ENCODE measurements around the gene PDPN. TPM values are rescaled to one million over a fixed set of nuclear protein-coding genes. Genes with fewer than 3 reads are reported as not detected.

The PDPN gene
- total RNA-seq, 1 donor from 2014 or later, result 8.5 TPM

GRCh38 chr1:13652238-13652637, 68.6 kb downstream of the PDPN start:
- DNase-seq (ENCODE audit: low spot score in 2 of 2), result no peak
- no peaks in the 10 kb centered on the region for H3K4me1 ChIP-seq
- H3K27ac ChIP-seq, result no peak overlapping the region
- H3K27me3 ChIP-seq, result no peaks in the 10 kb centered on the region
- no peak overlapping the region for H3K4me3 ChIP-seq
- H3K36me3 ChIP-seq, result no peaks in the 10 kb centered on the region
- H3K9me3 ChIP-seq, result peaks cover 0 to 2% of the 10 kb centered on the region in 2 donors
- intact Hi-C loops (cut with DNase I), result no loop called here
- no peak for TF ChIP-seq CTCF (IDR thresholded peaks at IDR 0.05)

GRCh38 chr1:13661539-13661938, 77.9 kb downstream of the PDPN start:
- no peak for TF ChIP-seq CTCF (IDR thresholded peaks at IDR 0.05)
- no peaks in the 10 kb centered on the region for H3K4me1 ChIP-seq
- no peak for DNase-seq (ENCODE audit: low spot score in 2 of 2)
- intact Hi-C loops (cut with DNase I), result no loop called here
- H3K27ac ChIP-seq, result no peak overlapping the region
- H3K27me3 ChIP-seq, result no peaks in the 10 kb centered on the region
- H3K4me3 ChIP-seq, result no peak overlapping the region
- no peaks in the 10 kb centered on the region for H3K36me3 ChIP-seq
- no peaks in the 10 kb centered on the region for H3K9me3 ChIP-seq

- Histone ChIP-seq H3K27ac (no peak overlapping the region), H3K4me3 (no peak overlapping the region), H3K4me1 (no peaks in the 10 kb centered on the region), H3K9me3 (no peaks in the 10 kb centered on the region), H3K36me3 (no peaks in the 10 kb centered on the region), H3K27me3 (no peaks in the 10 kb centered on the region)
- intact Hi-C loops (cut with DNase I), result no loop called here
- peak in 1 of 2 donors; percentile 65 for DNase-seq (ENCODE audit: low spot score in 2 of 2)
- no peak for TF ChIP-seq CTCF (IDR thresholded peaks at IDR 0.05)
These were observed 78.9 kb downstream of the PDPN start for GRCh38 chr1:13662493-13662892.

- TF ChIP-seq CTCF (IDR thresholded peaks at IDR 0.05), result no peak
- no peaks in the 10 kb centered on the region for H3K27me3 ChIP-seq
- H3K4me1 ChIP-seq, result no peaks in the 10 kb centered on the region
- no peak for DNase-seq (ENCODE audit: low spot score in 2 of 2)
- no peaks in the 10 kb centered on the region for H3K36me3 ChIP-seq
- intact Hi-C loops (cut with DNase I), result no loop called here
- H3K9me3 ChIP-seq, result no peaks in the 10 kb centered on the region
- no peak overlapping the region for H3K27ac ChIP-seq
- no peak overlapping the region for H3K4me3 ChIP-seq
These were observed 80.3 kb downstream of the PDPN start for GRCh38 chr1:13663969-13664368.

GRCh38 chr1:13664451-13664850, 80.8 kb downstream of the PDPN start:
- DNase-seq (ENCODE audit: low spot score in 2 of 2), result no peak
- H3K27me3 ChIP-seq, result no peaks in the 10 kb centered on the region
- no peak overlapping the region for H3K4me3 ChIP-seq
- H3K27ac ChIP-seq, result no peak overlapping the region
- no peaks in the 10 kb centered on the region for H3K4me1 ChIP-seq
- H3K36me3 ChIP-seq, result no peaks in the 10 kb centered on the region
- intact Hi-C loops (cut with DNase I), result no loop called here
- no peak for TF ChIP-seq CTCF (IDR thresholded peaks at IDR 0.05)
- no peaks in the 10 kb centered on the region for H3K9me3 ChIP-seq

GRCh38 chr1:13666317-13666716, 82.7 kb downstream of the PDPN start:
- no peak for TF ChIP-seq CTCF (IDR thresholded peaks at IDR 0.05)
- no peak overlapping the region for H3K4me3 ChIP-seq
- DNase-seq (ENCODE audit: low spot score in 2 of 2), result no peak
- H3K36me3 ChIP-seq, result no peaks in the 10 kb centered on the region
- H3K9me3 ChIP-seq, result no peaks in the 10 kb centered on the region
- no peaks in the 10 kb centered on the region for H3K27me3 ChIP-seq
- no peak overlapping the region for H3K27ac ChIP-seq
- intact Hi-C loops (cut with DNase I), result loop anchor here (5.0 kb wide), 3 partner anchors 61 to 161 kb away; no protein-coding TSS in a partner anchor
- H3K4me1 ChIP-seq, result no peaks in the 10 kb centered on the region

All from ascending aorta (tissue), 2 donors.